ENCODE data around the gene EXOC4.
"Not testable (repeated sequence)": the region's sequence is repeated elsewhere in the genome, so short reads cannot be mapped to it uniquely, and the experiment has no call there.

The EXOC4 gene

DNA sequence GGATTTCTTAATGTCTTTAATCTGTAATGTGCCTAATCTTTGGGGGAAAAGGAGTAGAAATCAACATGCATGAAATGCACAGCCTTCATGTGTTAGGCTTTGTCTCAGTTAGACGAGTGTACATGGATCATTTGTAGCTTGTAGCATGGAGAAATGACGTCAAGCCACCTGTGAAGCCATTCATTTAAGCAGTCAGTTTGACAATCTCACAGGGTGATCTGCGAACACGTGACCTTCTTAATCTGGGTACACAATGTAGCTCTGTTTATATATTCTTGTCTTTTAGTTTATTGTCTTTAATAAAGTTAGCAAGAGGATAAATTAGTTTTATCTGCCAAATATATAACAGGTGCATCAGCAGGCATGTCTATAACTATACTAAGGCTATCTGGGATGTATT, 522.3 kb downstream of the EXOC4 start:
- peak in 1 of 2 experiments; percentile 21 for DNase-seq

DNA sequence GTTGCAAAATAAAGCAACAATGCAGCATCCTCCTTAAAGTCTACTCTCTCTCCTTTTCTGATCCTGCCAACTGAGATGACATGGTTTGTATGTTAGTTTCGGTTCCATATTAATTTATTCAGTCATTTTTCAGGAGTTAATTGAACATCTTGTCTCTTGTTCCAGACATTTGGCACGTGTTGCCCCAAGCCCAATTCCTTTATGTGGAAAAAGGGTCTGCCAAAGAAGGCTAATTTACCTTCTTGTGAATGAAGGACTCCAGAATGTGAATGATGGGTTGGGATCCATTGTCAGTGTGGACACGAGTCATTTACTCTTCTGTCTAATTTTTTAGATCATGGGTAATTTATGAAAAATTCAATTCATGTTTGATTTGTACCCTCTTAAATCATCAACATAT, 523.4 kb downstream of the EXOC4 start:
- peak; percentile 22 to 46 for DNase-seq

DNA sequence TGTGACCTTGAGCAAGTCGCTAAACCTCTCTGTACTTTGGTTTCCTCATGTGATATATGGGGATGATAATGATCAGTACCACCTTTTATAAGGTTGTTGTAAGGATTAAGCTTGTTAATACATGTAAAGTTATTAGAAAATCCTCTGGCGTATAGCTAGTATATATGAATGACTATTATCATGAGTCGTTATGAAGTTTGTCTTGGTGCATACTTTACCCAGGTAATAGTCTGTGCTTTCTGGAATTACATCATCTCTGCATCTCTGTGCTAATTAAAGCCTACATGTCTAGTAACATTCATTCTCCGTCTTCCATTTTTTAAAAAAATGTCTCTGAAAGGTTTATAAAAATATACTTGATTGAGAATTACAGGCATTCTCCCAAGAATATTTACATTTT, 524.8 kb downstream of the EXOC4 start:
- DNase-seq = no peak

DNA sequence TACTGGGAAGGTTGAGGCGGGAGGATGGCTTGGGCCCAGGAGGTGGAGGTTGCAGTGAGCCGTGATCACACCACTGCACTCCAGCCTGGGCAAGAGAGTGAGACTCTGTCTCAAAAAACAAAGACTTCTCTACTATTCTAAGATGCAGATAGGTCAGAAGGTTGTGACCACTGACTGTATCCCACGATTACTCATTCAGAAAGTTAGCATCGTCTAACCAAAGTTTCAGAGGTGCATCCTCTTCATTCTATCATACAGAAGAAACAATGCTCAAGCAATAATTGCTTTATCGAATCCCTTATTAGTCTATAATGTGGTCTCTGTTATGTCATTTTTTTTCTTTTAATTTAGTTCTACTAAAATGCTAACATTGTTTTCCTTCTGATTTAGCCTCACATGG, 525.6 kb downstream of the EXOC4 start:
- DNase-seq = no peak

DNA sequence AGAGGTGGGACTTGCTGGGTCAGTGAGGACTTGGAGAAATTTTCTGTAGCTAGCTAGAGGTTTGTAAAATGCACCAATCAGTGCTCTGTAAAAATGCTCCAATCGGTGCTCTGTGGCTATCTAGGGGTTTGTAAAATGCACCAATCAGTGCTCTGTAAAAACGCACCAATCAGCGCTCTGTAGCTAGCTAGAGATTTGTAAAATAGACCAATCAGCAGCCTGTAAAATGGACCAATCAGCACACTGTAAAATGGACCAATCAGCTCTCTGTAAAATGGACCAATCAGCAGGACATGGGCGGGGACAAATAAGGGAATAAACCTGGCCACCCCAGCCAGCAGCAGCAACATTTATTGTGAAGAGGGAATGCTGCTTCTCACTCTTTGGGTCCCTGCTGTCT, 526.7 kb downstream of the EXOC4 start:
- DNase-seq = not testable (repeated sequence)

DNA sequence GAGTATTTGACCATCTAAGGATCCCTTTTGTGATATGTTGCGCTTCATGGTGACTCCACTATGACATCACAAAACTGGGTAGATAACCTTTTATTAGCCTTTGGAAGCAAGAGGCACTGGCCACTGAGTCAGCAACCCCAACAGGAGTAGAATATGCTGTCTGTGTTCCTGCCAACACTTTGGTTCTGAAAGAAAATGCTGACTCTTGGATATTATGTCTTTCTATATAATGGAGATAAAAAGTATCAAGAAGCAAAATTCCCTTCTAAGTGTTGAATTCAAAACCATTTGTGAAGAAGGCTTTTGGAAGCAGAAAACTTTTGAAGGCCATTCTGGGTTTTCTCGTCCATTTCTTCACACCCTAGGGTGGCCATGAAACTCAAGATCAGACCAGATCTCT, 528.0 kb downstream of the EXOC4 start:
- no peak for DNase-seq

DNA sequence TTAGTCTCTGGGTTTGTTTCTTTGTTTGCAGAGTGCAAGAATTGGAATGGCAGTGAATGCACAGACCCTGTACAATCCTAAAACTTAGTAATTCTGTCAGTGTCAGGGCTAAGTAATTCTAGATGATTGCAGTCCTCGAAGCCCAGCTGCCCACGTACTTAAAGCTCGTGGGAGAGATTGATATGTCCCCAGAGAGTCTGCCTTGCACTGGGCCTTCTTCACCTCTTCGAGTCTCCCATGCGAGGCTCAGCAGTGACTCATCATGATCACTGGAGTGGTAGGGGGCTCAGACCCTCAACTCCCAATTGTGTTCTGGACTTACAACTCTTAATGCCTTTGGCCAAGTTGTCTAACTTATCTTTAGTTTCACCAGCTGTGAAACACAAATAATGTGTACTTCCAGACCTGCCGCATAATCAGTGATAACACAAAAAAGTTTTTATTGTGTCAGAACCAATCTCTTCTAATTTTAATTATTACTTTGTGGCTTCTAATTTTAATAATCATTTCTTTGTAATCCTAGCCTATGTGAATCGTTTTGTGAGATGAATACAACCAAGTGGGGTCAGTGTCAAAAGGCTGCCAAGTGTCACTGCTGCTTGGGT, 528.7 kb downstream of the EXOC4 start:
- peak in 1 of 2 experiments; percentile 24 for DNase-seq

DNA sequence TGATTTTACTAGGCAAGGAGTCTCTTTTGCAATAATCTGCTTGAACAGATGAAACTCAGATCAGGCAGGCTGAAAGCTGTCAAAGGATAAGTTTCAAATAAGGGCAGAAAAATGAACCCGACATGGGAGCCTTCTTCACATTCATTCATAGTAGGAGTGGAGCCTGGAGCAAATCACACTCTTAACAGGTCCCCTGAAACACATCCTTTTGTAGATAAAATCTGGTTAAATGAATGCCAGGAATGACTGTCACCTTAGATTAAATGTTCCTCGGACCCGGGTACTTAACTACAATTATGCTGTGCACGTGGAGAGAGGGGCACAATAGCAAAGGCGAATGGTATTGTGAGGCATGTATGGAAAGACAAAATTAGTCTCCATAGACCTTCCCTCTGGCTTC, 529.6 kb downstream of the EXOC4 start:
- DNase-seq = no peak

DNA sequence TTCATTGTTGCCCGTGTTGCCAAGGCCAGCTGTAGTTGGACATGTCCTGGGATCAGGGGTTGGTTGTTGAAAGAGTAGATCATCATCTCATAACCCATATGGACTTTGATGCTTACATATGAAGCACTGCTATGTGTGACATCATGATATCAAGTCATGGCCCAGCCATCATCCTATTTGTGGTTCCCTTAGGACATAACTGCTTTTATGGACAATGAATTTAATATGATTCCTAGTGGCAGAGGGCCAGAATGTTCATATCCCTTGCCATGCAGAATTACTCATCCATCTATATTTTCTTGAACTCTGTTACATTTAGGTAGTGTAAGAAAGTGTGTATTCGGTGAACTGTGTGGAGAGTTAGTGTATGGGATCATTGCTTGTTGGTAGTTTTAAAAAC, 530.4 kb downstream of the EXOC4 start:
- no peak for DNase-seq

DNA sequence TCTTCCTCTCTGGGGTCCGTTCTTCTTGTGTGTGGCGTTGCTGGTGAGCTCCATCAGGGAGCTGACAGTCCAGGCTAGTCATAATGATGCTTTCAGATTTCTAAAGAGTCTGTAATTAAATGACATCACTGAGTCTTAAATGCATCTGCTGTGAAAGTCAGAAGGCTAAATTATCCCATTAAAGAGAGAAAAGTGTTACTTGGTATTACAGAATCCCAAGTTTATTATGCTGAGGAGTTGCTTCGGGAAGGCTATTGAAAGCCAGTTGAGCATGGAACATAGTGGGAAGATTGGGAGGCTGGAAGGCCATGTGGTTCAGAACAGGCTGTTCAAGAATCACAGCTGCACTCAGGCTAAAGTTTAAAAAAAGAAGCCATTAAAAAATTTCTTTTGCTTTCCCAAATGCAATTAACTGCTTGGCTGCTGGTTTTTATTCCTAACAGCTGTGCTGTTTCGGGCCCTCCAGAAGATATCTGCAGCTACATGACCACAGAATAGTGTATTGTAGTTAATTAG, 531.7 kb downstream of the EXOC4 start:
- DNase-seq = peak; percentile 39 to 62

DNA sequence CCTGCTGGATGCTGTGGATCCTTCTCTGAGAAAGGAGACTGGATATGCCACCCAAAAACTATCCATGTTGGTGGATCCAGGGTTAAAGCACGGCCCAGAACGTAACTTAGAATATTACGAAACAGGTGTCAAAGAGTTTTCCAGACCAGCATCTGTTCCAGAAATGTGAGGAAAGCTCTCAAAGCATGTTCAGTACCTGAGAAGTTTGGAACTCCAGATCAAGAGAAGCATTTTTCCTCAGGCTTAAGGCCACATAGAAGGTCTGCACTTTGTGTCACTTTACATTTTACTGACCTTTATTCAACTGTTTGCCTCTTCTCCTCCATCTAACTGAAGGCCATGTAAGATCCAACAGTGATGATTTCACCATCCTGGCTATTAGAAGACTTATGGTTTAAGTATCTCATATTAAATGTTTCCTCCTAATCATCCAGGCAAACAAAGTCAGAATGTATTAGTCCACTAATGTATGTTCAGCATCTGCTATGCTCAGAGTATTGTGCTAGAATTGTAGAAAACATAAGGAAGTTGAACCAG, 533.6 kb downstream of the EXOC4 start:
- DNase-seq = no peak

DNA sequence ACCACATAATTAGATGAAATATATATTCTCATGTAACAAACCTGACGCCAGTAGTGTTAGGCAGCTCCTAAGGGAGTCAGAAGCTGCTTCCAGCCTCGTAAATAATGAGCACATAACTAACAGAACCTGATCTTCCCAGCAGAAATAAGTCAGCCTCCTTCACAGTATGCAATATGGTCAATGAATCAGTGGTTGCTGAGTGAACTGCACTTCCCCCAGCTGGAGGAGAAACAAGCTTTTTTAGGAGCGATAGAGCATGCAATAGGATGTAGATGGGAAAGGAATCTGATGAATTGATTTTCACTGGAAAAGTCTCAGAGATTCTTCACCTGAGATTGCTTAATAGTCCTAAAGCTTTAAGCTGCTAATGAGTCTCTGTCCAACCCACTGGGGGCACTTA, 537.1 kb downstream of the EXOC4 start:
- DNase-seq = no peak

DNA sequence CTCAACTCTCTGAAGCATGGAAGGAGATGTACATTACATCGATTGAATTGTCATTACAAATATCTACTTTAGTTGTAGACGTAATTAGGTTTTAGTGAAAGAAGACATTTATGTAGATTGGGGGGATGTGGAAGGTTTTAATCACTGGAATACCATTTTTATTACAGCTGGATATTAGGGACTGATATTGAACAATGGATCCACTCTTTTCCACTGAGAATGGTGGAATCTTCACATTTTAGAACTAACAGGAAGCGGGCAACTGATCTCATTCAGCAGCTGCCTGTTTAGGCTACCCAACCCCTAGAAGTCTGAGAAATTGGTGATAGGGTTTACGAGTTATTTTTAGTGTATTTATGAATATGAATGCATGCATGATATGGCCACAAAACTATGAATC, 538.0 kb downstream of the EXOC4 start:
- DNase-seq = no peak

DNA sequence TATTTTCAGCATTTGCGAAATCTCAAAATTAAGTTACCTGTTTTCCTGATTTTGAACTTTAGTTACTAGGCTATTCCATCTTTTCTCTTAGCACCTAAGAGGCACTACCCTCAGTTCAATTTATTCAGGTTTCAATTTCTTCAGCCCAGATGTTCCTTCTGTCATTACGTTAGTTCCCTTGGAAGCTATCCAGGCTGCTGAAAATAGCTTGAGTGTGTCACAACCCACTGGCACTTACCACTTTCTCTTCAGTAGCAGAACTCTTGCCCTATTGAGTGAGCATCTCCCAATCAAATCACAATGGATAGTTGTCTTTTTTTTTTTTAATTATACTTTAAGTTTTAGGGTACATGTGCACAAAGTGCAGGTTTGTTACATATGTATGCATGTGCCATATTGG, 541.6 kb downstream of the EXOC4 start:
- peak; percentile 36 to 70 for DNase-seq

DNA sequence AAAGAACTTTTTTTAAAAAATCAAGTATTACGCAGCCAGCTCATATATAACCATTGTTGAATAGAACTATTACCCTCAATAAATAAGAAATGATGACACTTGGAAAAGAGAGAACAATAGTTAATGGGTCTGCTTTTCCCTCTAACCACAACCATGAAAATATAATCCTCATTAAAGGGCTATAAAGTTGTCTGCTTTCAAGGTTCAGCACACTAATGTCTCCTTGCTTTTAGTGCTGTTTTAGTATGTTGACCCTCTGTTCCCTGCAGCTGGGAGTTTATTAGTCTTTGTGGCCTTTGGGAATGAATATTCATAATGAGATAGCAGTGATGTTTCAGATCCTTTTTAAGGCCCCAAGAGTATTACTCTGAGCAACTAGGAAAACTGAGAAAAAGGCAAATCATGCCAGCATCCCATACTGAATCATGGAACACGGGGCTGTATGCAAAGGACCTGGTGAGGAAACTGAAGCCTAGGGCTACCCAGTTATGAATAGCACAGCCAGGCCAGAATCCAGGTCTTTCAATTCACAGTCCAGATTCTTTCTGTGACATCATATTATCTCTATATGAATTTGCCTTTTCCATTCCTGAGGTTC, 542.3 kb downstream of the EXOC4 start:
- peak; percentile 70 to 77 for DNase-seq

DNA sequence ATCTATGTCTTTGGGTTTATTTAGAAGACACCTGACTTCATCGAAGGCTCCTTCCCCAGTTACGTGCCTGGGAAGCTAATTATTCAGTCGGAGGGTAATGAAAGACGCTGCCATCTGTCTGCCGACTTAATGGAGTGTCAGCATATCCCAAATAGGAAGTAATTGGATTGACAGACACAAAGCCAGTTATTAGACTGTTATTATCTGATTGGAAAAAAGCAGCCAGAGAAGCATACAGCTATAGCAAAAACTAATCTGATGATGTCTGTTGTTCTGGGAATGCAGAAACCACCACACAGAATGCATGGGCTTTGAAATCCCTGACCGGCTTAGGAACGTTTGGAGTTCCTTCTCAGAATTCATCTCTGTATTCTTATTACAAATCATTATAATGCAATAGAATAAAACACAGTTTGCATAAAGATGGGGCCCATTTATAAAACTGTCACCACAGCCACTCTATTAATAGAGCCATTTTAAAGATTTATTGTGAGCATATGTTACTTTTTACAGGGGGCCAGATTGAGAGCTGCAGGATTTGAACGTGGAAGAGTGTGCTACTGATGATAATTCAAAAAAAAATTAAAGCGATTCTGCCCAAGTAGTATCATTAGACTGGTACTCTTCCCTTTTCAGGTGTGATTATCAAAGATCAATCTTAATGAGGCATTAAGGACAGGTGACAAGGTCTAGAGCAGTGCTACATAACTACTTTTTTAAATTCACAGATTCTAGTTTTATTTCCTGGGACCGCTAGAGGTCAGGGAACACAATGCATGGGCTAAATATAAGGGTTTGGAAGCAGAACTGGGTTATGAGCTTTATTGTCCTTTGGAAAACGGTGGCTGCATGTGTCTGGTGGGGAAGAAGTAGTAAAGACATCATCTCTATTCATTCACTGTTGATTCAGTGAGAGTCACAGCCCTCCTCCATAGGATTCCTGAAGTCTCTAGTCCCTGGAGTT, 544.2 kb downstream of the EXOC4 start:
- DNase-seq = no peak

DNA sequence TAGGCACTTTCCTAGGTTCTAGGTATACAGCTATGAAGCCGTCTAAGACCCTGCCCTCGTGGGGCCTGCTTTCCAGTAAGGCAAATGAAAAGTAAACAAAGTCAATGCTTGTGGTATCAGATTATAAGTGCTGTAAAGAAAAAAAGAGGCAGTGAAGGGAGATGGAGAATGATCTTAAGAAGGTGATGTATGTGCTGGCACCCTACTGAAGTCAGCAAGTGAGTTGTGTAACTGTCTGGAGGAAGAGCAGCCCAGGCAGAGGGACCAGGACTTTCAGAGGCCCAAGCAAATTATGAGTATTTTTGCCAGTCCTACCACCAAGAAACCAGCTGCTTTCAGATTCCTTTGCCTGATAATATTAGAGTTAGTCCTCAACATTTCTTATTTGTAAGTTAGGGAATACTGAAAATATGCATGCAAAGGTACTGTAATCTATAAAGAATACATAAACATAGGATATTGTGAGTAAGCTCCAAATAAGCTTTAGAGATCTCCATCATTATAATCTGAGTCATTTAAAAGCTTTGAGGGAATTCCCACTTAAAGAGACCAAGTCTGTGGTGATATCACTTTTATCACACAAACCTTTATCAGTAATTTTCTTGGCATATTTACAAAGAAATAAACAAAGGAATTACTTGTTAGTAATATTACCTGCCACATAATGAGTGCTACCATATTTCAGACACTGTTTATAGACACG, 545.1 kb downstream of the EXOC4 start:
- DNase-seq = no peak

DNA sequence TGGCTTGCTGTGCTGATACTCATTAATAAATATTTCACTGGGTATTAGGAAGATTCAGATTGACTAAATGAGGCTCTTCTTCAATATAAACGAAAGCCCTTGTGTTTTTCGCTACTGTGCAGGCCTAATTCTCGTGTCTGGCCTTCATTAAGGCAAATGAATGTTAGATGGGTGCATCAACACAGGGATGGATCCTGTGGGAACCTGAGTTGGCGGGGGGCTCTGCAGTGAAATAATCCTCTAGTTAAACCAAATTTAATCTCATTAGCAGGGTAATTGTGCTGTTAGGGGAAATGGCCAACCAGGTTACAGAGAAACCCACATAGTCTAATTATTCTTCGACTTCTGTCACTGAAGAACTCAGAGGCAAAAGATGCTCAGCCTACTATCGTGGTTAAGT, 548.5 kb downstream of the EXOC4 start:
- no peak for DNase-seq

DNA sequence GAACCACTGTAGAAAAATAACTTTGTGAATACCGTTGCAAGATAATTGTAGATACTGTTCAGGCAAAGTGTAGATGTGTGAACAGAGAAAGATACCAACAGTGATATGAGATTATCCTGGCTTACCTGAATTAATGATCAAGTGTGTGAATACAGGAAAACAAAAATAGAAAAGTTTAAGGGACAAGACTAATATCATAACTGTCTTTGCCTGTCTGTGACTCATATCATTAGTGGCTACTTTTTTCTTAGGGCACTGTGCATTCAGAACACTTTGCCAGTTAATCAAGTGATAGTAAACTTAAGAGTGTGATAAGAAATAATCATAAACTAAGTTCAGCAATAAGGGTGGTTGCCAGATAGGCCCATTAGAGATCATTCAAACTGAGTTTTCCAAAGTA, 551.2 kb downstream of the EXOC4 start:
- no peak for DNase-seq

DNA sequence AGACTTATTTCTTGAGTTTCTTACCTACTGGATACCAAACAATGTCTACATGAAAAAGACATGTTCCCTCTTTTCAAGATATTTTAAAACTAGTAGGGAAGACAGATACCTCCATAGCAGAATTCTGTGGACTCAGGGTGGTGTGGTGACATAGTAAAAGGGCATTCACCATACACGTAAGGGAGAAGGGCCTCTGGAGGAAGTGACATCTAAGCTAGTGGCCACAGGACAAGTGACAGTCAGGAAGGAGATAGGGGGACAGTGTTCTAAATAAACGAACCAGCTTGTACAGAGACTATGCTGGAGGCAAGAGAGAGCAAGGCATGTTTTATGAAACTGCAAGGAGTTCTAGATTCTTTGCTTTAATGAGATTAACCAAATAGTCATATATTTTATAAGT, 552.5 kb downstream of the EXOC4 start:
- DNase-seq = no peak

DNA sequence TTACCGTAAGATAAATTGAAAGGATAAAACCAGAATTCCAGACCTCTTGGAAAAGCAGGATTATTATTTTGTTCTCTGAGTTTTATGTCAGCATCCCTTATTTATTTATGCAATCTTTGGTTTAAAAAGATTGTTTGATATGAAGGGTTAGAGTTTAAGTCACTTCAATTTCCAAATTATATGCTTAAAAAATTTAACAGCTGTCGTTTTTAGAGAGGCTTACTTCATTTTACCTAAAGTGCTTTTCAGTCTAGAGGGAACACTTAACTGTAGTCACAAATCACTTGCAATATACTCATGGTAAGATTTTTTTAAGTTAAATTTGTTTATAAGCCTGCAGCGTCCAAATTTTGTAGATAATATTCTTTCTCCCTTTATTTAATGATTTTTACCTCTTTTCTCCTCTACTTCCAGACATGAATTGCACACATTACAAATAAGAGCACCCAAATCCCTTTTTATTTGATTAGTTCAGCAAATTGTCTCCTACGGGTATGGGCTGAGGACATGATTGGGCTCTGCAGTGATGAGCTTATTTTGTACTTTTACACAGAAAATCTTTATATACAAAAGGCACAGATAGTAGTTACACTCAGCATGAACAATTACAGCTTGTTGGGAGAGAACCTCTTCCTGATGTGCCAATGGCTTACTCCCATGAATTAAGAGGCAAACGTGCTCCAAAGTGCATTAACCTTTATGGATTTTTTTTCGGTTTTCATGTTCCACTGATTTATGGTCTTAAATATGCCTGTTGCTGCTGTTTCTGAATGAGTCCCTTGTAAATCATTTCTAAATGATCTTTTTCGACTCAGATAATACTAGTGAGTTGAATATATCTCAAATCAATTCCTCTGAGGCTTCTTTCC, 555.0 kb downstream of the EXOC4 start:
- peak; percentile 73 to 81 for DNase-seq

DNA sequence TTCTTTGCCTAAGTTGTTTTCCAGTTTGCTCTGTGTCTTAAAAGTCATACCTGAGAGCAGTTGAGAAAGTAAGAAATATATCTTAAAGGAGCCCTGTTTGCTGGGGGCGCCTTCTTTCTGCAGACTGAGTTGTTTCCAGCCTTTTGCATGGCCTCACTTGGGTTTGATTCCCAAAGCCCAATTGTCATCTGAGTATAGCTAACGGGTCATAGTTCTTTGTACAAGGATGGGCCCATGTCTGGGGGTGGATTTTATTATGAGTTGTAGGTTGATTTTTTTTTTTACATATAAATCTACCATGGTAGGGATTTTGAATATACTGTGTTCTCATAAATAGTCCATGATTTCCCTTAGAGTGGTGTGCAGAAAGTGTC, 555.6 kb downstream of the EXOC4 start:
- DNase-seq = no peak
